Neural crest cell (in vitro differentiated cells): ENCODE data around the gene TLCD3B. TPM values are rescaled to one million over a fixed set of nuclear protein-coding genes. Genes with fewer than 3 reads are reported as not detected.

Experiments used
- DNase-seq: peaks from one replicate; pipeline ENCODE4 v3.0.0; 2021; ENCODE audit warnings: low read depth, mixed read lengths, low spot score
- H3K27ac Mint-ChIP-seq: one replicate; pipeline ENCODE4 v1.8.0; 2021; ENCODE audit warnings: mild to moderate bottlenecking, mixed read lengths; ENCODE audit not compliant: unreplicated experiment
- H3K27me3 Mint-ChIP-seq: 2 replicates; pipeline ENCODE4 v1.8.0; 2021; ENCODE audit warnings: low read depth, mild to moderate bottlenecking, mixed read lengths
- H3K36me3 Mint-ChIP-seq: 2 replicates; pipeline ENCODE4 v1.8.0; 2021; ENCODE audit warnings: low read depth, mild to moderate bottlenecking, mixed read lengths
- H3K4me1 Mint-ChIP-seq: 2 replicates; pipeline ENCODE4 v1.8.0; 2021; ENCODE audit warnings: mixed read lengths
- H3K4me3 Mint-ChIP-seq: one replicate; pipeline ENCODE4 v1.8.0; 2021; ENCODE audit warnings: mild to moderate bottlenecking, mixed read lengths
- H3K9me3 Mint-ChIP-seq: 2 replicates; pipeline ENCODE4 v1.8.0; 2021; ENCODE audit warnings: mixed read lengths
- total RNA-seq: library from RNA; stranded (reverse); gene quantifications from 2 replicates; pipeline ENCODE4 v1.2.1, GENCODE V29; 2021
- TF ChIP-seq, protein P1 (sequence below): fragments of 200-600 bp; sonication (generic); conservative IDR thresholded peaks from 2 replicates; pipeline ENCODE4 v1.5.0; 2021; ENCODE audit warnings: antibody characterized with exemption, mild to moderate bottlenecking

Gene TLCD3B
- total RNA-seq, 1 donor from 2014 or later: 14.2 TPM

DNA sequence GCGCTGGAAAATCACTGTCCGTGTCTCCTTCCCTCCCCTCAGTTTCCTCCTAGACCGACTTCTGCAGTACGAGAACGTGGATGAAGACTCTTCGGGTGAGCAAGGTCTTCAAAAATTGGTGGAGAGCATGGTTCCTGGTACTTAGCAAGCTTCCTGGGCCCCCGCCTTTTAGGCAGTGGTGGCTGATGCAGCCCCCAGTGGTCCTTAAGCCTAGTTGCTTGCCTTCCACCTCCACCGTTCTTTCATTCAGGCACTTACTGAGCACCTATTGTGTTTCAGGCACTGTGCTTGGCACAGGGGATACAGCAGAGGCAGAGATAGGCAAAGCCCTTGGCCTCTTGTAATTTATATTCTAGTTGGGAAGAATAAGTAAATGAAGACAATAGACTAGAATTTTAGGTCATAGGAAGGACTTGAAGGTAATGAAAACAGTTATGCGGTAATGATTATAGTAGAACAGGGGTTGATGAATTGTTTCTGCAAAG lies 34.3 kb downstream of the TLCD3B start:
- peaks cover 3% of the 10 kb centered on the region for H3K27me3 Mint-ChIP-seq
- no peak for DNase-seq
- peaks cover 33% of the 10 kb centered on the region for H3K4me1 Mint-ChIP-seq
- peak overlapping the region; percentile 99 for H3K27ac Mint-ChIP-seq
- no peaks in the 10 kb centered on the region for H3K9me3 Mint-ChIP-seq
- peaks cover 11% of the 10 kb centered on the region for H3K36me3 Mint-ChIP-seq
- TF ChIP-seq, protein P1, sequence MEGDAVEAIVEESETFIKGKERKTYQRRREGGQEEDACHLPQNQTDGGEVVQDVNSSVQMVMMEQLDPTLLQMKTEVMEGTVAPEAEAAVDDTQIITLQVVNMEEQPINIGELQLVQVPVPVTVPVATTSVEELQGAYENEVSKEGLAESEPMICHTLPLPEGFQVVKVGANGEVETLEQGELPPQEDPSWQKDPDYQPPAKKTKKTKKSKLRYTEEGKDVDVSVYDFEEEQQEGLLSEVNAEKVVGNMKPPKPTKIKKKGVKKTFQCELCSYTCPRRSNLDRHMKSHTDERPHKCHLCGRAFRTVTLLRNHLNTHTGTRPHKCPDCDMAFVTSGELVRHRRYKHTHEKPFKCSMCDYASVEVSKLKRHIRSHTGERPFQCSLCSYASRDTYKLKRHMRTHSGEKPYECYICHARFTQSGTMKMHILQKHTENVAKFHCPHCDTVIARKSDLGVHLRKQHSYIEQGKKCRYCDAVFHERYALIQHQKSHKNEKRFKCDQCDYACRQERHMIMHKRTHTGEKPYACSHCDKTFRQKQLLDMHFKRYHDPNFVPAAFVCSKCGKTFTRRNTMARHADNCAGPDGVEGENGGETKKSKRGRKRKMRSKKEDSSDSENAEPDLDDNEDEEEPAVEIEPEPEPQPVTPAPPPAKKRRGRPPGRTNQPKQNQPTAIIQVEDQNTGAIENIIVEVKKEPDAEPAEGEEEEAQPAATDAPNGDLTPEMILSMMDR: no peak
- peak overlapping the region; percentile 97 for H3K4me3 Mint-ChIP-seq

GRCh38 chr16:29995911-29996765 lies 34.9 kb downstream of the TLCD3B start, which contains the start of gene INO80E:
TSS of gene INO80E (plus strand) at chr16:29996241. CDS start at chr16:29996311, 70 bp downstream.
- DNase-seq: peak; percentile 97
- Mint-ChIP-seq H3K27me3 (peaks cover 3% of the 10 kb centered on the region), H3K36me3 (peaks cover 11% of the 10 kb centered on the region), H3K4me1 (peaks cover 33% of the 10 kb centered on the region), H3K27ac (peak within 1 kb of the TSS; percentile 99), H3K9me3 (no peaks in the 10 kb centered on the region), H3K4me3 (peak within 1 kb of the TSS; percentile 97)
- TF ChIP-seq, protein P1: no peak

GRCh38 chr16:29995324-29995910 lies 35.7 kb downstream of the TLCD3B start, which contains the start of gene HIRIP3:
TSS of gene HIRIP3 (minus strand) at chr16:29995617. CDS start at chr16:29995605, 12 bp downstream.
- Mint-ChIP-seq H3K36me3 (peaks cover 11% of the 10 kb centered on the region), H3K27me3 (peaks cover 3% of the 10 kb centered on the region), H3K4me3 (peak within 1 kb of the TSS; percentile 97), H3K9me3 (no peaks in the 10 kb centered on the region), H3K4me1 (peaks cover 33% of the 10 kb centered on the region), H3K27ac (peak within 1 kb of the TSS; percentile 99)
- TF ChIP-seq, protein P1: no peak
- peak; percentile 80 for DNase-seq

GRCh38 chr16:29994600-29995323 lies 36.3 kb downstream of the TLCD3B start:
- H3K36me3 Mint-ChIP-seq: peaks cover 11% of the 10 kb centered on the region
- no peaks in the 10 kb centered on the region for H3K9me3 Mint-ChIP-seq
- peak overlapping the region; percentile 97 for H3K4me3 Mint-ChIP-seq
- no peak for DNase-seq
- H3K4me1 Mint-ChIP-seq: peaks cover 33% of the 10 kb centered on the region
- H3K27me3 Mint-ChIP-seq: peaks cover 3% of the 10 kb centered on the region
- TF ChIP-seq, protein P1: no peak
- H3K27ac Mint-ChIP-seq: peak overlapping the region; percentile 99
